Progenitor cell of endocrine pancreas (in vitro differentiated cells): ENCODE data around the gene SOHLH1. TPM values are rescaled to one million over a fixed set of nuclear protein-coding genes. Genes with fewer than 3 reads are reported as not detected.

Source experiments
- DNase-seq: peaks from one replicate; pipeline ENCODE4 v3.0.0; 2021; ENCODE audit warnings: low spot score; ENCODE audit not compliant: unreplicated experiment
- H3K27ac Mint-ChIP-seq: 2 replicates; pipeline ENCODE4 v1.8.0; 2021; ENCODE audit warnings: mild to moderate bottlenecking, moderate library complexity, mixed read lengths
- H3K27me3 Mint-ChIP-seq: 2 replicates; pipeline ENCODE4 v1.8.0; 2021; ENCODE audit warnings: mixed read lengths
- H3K36me3 Mint-ChIP-seq: 2 replicates; pipeline ENCODE4 v1.8.0; 2022; ENCODE audit warnings: mixed read lengths; ENCODE audit not compliant: insufficient read depth
- H3K4me1 Mint-ChIP-seq: 2 replicates; pipeline ENCODE4 v1.8.0; 2021; ENCODE audit warnings: low read depth, mixed read lengths
- H3K4me3 Mint-ChIP-seq: 2 replicates; pipeline ENCODE4 v1.8.0; 2021; ENCODE audit warnings: low read depth, mild to moderate bottlenecking, moderate library complexity, mixed read lengths
- H3K9me3 Mint-ChIP-seq: 2 replicates; pipeline ENCODE4 v1.8.0; 2021; ENCODE audit warnings: low read depth, mixed read lengths
- CTCF ChIP-seq: fragments of 200-600 bp; sonication (generic); IDR thresholded peaks from one replicate; pipeline ENCODE4 v1.5.0; 2021; ENCODE audit warnings: antibody characterized with exemption, mild to moderate bottlenecking; ENCODE audit not compliant: unreplicated experiment
- total RNA-seq: library from RNA; stranded (reverse); gene quantifications from 2 replicates; pipeline ENCODE4 v1.2.1, GENCODE V29; 2021

The SOHLH1 gene
- total RNA-seq, 1 donor from 2014 or later = not detected

- no peak for TF ChIP-seq CTCF
- no peaks in the 10 kb centered on the region for H3K9me3 Mint-ChIP-seq
- no peaks in the 10 kb centered on the region for H3K36me3 Mint-ChIP-seq
- no peak overlapping the region for H3K4me3 Mint-ChIP-seq
- H3K27me3 Mint-ChIP-seq = peaks cover 15% of the 10 kb centered on the region
- no peak for DNase-seq
- no peaks in the 10 kb centered on the region for H3K4me1 Mint-ChIP-seq
- no peak overlapping the region for H3K27ac Mint-ChIP-seq
Observed at GRCh38 chr9:135701067-135701958, 2.0 kb upstream of the SOHLH1 start.

- H3K27ac Mint-ChIP-seq = no peak overlapping the region
Observed at GRCh38 chr9:135700525-135700924, 1.2 kb upstream of the SOHLH1 start.

GRCh38 chr9:135698767-135699166 is 514 bp downstream of the SOHLH1 start:
- Mint-ChIP-seq H3K27ac (no peak overlapping the region), H3K4me3 (no peak overlapping the region), H3K27me3 (peaks cover 11% of the 10 kb centered on the region)

More at GRCh38 chr9:135700525-135700924, 1.2 kb upstream of the SOHLH1 start:
- no peak for DNase-seq
- Mint-ChIP-seq H3K4me3 (no peak overlapping the region), H3K36me3 (no peaks in the 10 kb centered on the region), H3K9me3 (no peaks in the 10 kb centered on the region), H3K27me3 (peaks cover 15% of the 10 kb centered on the region), H3K4me1 (no peaks in the 10 kb centered on the region)
- TF ChIP-seq CTCF = no peak

GRCh38 chr9:135698236-135698635 is 1.0 kb downstream of the SOHLH1 start:
- Mint-ChIP-seq H3K27ac (no peak overlapping the region), H3K9me3 (no peaks in the 10 kb centered on the region), H3K27me3 (peaks cover 10% of the 10 kb centered on the region), H3K4me3 (no peak overlapping the region), H3K4me1 (no peaks in the 10 kb centered on the region), H3K36me3 (no peaks in the 10 kb centered on the region)
- DNase-seq = no peak
- TF ChIP-seq CTCF = no peak

More at GRCh38 chr9:135698767-135699166, 514 bp downstream of the SOHLH1 start:
- Mint-ChIP-seq H3K36me3 (no peaks in the 10 kb centered on the region), H3K9me3 (no peaks in the 10 kb centered on the region), H3K4me1 (no peaks in the 10 kb centered on the region)
- no peak for DNase-seq
- no peak for TF ChIP-seq CTCF

- DNase-seq = no peak
- H3K27me3 Mint-ChIP-seq = peaks cover 5% of the 10 kb centered on the region
- H3K27ac Mint-ChIP-seq = no peak overlapping the region
- no peak overlapping the region for H3K4me3 Mint-ChIP-seq
- no peaks in the 10 kb centered on the region for H3K9me3 Mint-ChIP-seq
- no peak for TF ChIP-seq CTCF
- no peaks in the 10 kb centered on the region for H3K4me1 Mint-ChIP-seq
- H3K36me3 Mint-ChIP-seq = no peaks in the 10 kb centered on the region
Observed at GRCh38 chr9:135697226-135697625, 2.1 kb downstream of the SOHLH1 start.
